Measurements from ENCODE around the gene COPRS. TPM values are rescaled to one million over a fixed set of nuclear protein-coding genes. Genes with fewer than 3 reads are reported as not detected.

COPRS gene
- total RNA-seq, 4 donors from 2014 or later = 36.5 to 114 (median 58.1) TPM

GRCh38 chr17:31845291-31845690 lies 13.8 kb downstream of the COPRS start:
- TF ChIP-seq POLR2A (IDR thresholded peaks at IDR 0.05) (no peak), CTCF (IDR thresholded peaks at IDR 0.05) (no peak)
- no peak for DNase-seq
- Histone ChIP-seq H3K36me3 (no peaks in the 10 kb centered on the region), H3K9me3 (no peaks in the 10 kb centered on the region), H3K27ac (no peak overlapping the region), H3K27me3 (no peaks in the 10 kb centered on the region), H3K4me3 (no peak overlapping the region), H3K4me1 (peaks cover 0 to 9% of the 10 kb centered on the region in 2 donors)
- intact Hi-C loops (cut with DNase I; ENCODE audit: low total_unique reads) = no loop called here

GRCh38 chr17:31843070-31843745 lies 15.8 kb downstream of the COPRS start:
- intact Hi-C loops (cut with DNase I; ENCODE audit: low total_unique reads) = loop anchor here (5.0 kb wide), 2 partner anchors 286 to 406 kb away; no protein-coding TSS in a partner anchor
- H3K36me3 ChIP-seq = no peaks in the 10 kb centered on the region
- H3K4me3 ChIP-seq = peak overlapping the region in 1 of 2 donors; percentile 6
- peaks cover 0 to 9% of the 10 kb centered on the region in 2 donors for H3K4me1 ChIP-seq
- H3K27ac ChIP-seq = peak overlapping the region; percentile 57 to 76
- H3K9me3 ChIP-seq = no peaks in the 10 kb centered on the region
- peak; percentile 62 to 68 for DNase-seq
- TF ChIP-seq POLR2A (IDR thresholded peaks at IDR 0.05) (no peak), CTCF (IDR thresholded peaks at IDR 0.05) (no peak)
- H3K27me3 ChIP-seq = no peaks in the 10 kb centered on the region

GRCh38 chr17:31842195-31843069 lies 16.6 kb downstream of the COPRS start:
- Histone ChIP-seq H3K4me3 (peak overlapping the region in 1 of 2 donors; percentile 6), H3K36me3 (no peaks in the 10 kb centered on the region), H3K4me1 (peaks cover 0 to 9% of the 10 kb centered on the region in 2 donors), H3K27me3 (no peaks in the 10 kb centered on the region), H3K9me3 (no peaks in the 10 kb centered on the region), H3K27ac (peak overlapping the region; percentile 57 to 76)
- intact Hi-C loops (cut with DNase I; ENCODE audit: low total_unique reads) = loop anchor here (5.0 kb wide), 2 partner anchors 285 to 405 kb away; no protein-coding TSS in a partner anchor
- peak; percentile 75 to 78 for DNase-seq
- TF ChIP-seq POLR2A (IDR thresholded peaks at IDR 0.05) = peak in 1 of 2 donors; percentile 23
- peak; percentile 94 to 98 (median 96) for TF ChIP-seq CTCF (IDR thresholded peaks at IDR 0.05)

- Histone ChIP-seq H3K4me1 (peaks cover 0 to 9% of the 10 kb centered on the region in 2 donors), H3K4me3 (no peak overlapping the region), H3K27me3 (no peaks in the 10 kb centered on the region), H3K36me3 (no peaks in the 10 kb centered on the region), H3K27ac (no peak overlapping the region), H3K9me3 (no peaks in the 10 kb centered on the region)
- no peak for DNase-seq
- TF ChIP-seq POLR2A (IDR thresholded peaks at IDR 0.05) (no peak), CTCF (IDR thresholded peaks at IDR 0.05) (no peak)
- intact Hi-C loops (cut with DNase I; ENCODE audit: low total_unique reads) = loop anchor here (5.0 kb wide), 2 partner anchors 285 to 405 kb away; no protein-coding TSS in a partner anchor
Observed at GRCh38 chr17:31841850-31842194, 17.2 kb downstream of the COPRS start.
